GM21619 (cell line): ENCODE measurements around the gene TIMP4.
A peak's percentile ranks its signal among the peaks of the same experiment; 100 is the strongest.

Source experiments
- ATAC-seq: cut with Tn5 transposase; IDR thresholded peaks from one replicate; pipeline ENCODE4 v1.9.1; 2021; ENCODE audit not compliant: unreplicated experiment

Gene TIMP4

GRCh38 chr3:12148183-12148940, 10.3 kb downstream of the TIMP4 start:
- ATAC-seq: no peak

GRCh38 chr3:12147049-12147780, 11.5 kb downstream of the TIMP4 start:
- ATAC-seq: no peak

DNA sequence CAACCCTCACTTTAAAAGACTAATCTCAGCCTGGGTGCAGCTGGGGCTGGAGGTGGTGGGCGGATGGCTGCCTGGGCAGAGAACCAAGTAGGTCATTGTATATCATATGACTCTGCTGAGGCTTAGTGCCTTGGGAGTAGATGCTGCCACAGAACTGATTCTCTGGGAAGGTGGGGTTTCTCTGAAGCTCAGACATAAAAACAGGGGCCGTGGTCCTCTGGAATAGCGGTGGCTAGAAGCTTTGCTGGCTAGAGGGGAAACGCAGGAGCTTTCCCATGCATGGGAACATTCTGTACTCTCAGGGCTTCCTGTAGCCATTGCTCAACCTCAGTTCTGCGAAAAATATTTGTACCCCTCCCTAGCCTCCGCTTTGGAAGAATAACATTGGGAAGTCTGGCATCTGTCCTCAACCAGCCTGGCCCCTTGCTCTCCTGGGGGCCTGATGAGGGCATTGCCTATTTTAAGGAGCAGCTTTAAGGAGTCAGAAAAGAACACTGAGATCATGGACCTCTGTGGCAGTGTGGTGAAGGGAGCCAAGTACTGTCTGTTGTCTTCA, 14.7 kb downstream of the TIMP4 start:
- ATAC-seq: no peak

GRCh38 chr3:12142476-12142875, 16.2 kb downstream of the TIMP4 start:
- no peak for ATAC-seq

DNA sequence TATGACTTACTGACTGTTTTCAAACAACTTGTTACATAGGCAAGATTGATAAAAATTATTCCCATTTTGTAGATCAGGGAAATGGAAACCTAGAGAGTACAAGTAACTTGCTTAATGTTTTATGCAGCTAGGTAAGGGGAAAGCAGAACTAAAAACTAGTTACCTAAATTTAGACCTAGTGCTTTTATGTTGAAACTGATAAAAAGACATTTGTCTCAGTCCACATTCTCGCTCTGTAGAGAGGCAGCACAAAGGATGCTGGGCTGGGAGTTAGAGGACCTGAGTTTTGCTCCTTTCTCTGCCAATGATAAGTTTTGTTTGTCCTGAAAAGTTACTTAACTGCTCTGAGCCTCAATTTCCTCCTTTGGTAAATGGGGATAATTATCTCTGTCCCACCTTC, 17.4 kb downstream of the TIMP4 start:
- no peak for ATAC-seq

- no peak for ATAC-seq
Measured at GRCh38 chr3:12139111-12139511, 19.6 kb downstream of the TIMP4 start.

DNA sequence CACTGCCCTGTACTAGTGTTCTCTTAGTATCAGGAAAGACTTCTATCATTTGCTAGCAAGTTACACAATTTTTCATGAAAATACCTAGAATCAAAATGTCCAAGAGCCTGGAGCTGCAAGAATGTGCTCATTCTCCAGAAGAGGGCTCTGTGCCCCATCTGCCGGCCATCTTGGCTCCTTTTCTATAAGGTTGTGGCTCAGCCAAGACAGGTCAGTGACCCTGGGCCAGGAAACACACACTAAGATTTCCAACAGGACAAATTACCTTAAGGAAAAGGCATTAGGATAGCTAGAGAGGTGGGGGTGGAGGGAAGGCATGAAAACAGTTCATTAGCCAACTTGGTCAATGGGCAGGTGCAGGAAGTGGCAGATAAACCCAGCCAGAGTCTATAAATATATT, 20.7 kb downstream of the TIMP4 start:
- ATAC-seq: peak; percentile 50

DNA sequence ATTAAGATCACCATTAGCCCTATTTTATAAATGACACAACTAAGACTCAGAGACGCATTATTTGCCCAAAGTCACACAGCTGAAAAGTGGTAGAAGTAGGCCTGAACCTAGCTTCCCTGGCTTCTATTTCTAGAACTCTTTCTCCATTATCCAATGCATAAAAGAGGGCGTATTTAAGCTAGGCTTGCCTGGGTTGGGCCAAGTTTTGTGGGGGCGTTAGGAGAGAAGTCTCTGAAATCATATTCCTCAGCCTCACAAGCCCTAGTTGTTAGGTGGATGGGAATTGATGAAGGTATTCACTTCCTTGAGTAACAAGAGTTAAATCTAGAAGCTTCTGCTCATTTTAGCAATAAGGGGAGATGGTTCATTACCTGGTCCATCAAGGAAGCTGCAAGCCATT, 22.3 kb downstream of the TIMP4 start:
- no peak for ATAC-seq

- peak; percentile 77 for ATAC-seq
Measured at GRCh38 chr3:12135029-12135657, 23.6 kb downstream of the TIMP4 start.

DNA sequence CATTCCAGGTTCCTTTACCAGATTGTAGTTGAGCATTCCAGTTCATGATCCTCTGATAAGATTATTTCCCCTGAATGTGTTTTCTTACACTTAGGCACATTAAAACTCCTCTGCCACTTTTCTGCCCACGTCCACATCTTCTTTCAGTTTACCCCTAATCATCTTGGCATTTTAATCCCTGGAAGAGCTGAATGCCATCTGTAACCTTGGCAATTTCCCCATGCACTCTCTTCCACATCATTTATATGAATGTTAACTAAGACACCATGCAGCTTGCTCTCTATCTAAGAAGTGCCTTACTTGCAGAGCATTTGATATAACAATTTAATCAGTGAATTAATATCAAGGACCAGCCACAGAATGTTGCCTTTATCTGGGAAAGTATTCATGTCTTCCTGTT, 25.8 kb downstream of the TIMP4 start:
- no peak for ATAC-seq

DNA sequence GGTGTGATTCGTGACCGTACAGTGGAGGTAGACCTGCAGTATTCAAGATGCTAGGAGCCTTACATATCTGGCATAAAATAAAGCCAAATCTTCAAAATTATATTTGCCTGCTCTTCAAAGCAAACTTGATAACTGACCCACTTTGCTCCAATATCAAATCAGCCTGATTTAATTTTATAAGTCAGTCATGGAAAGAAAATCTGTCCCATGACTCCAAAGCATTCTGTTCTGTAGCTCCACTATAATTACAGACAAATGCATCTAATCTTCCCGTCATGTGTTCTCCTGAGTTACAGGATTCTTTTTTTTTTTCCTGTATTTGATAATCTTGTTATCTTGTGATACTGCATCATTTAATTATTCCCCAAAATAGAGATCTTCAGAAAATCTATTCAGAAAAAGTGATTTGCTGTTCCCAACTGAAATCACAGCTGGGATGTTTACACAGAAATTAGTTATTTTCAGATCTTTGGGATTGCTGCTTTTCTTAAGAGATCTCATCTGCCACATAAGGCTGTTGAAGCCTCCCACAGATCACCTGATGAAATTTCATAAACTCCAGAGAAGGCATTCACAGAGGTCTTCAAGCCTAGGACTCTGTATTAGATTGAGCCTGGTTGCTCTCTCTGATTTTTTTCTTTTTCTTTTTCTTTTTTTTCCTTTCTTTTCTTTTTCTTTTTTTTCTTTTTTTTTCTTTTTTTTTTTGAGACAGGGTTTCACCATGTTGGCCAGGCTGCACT, 27.2 kb downstream of the TIMP4 start:
- no peak for ATAC-seq

- ATAC-seq: no peak
Measured at GRCh38 chr3:12127391-12127790, 31.3 kb downstream of the TIMP4 start.

DNA sequence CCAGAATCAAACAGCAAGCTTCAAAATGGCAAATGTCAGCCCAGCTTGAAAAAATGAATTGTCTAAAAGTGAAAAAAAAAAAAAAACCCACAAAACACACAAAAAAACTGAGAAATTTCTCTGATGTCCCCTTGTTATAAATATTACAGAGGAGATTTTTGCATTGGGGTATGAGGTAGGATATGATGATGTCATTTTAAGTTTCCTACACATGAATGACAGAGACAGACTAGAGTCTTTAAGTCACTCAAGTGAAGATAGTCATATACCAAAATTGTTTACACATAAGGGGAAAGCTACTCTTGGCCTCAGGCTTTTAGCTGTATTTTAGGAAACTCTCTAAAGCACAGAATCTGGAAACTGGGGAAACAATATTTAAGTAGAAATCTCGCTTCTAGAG, 32.9 kb downstream of the TIMP4 start:
- ATAC-seq: no peak

DNA sequence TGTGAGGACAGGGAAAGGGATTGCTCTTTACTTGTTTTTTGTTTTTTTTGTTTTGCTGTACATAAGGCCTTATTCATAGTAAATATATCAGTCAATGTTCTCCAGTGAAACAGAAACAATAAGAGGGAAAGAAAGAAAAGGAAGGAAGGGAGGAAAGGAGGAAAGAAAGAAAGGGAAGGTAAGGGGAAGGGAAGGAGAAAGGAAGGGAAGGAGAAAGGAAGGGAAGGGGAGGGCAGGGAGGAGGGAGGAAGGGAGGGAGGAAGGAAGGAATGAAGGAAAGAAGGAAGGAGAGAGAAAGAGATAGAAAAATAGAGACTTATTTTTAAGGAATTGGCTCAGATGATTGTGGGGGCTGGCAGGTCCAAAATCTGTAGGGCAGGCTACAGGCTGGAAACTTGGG, 37.2 kb downstream of the TIMP4 start:
- no peak for ATAC-seq

- no peak for ATAC-seq
Measured at GRCh38 chr3:12120374-12121140, 38.2 kb downstream of the TIMP4 start.

DNA sequence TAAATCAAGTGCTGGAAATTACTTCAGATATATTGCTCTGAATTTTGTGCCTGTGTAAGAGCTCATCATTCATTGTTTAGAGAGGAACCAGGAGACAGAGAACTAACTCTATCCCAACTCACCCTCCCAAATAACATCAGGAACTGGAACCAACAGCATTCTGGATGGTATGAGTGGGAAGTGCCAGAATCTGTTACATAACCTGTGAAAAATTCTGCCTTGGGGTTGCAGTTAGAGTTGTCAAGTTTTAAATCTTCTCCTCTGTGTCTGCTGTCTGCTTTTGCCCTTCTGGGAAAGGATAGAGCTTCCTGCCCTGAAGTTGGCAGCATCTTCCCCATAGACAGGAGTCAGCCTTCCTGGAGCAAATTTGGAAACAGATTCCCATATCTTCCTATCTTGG, 41.2 kb downstream of the TIMP4 start:
- ATAC-seq: no peak

DNA sequence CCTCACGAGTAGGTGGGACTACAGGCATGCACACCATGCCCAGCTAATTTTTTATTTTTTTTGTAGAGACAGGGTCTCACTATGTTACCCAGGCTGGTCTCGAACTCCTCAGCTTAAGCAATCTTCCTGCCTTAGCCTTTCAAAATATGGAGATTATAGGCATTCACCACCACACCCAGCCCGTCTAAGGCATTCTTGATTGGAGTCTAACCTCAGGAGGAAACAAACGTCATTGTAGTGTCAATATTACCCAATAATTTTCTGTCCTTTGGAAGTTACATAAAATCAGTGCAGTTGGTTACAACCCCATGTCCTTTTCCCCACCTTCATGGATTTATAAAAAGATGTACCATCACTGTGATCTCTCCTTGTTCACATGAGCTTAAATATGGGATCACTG, 41.8 kb downstream of the TIMP4 start:
- no peak for ATAC-seq

DNA sequence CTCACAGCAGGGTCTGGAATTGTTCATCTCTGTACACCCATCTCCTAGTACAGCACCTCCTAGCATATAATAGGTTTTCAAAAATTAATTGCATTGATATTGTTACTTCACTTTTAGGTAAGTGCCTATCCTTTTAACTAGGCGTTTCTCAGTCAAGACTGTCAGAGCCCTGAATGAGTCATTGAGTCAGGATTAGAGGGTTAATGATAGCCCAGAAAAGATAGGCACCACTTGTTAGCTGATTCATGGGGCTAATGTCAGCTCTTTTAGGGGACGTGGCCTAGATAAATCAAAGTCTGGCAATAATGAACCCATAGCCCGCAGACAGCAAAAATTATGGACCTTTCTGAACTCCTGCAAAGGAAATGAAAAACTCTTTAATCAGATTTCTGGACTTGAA, 42.9 kb downstream of the TIMP4 start:
- ATAC-seq: no peak

DNA sequence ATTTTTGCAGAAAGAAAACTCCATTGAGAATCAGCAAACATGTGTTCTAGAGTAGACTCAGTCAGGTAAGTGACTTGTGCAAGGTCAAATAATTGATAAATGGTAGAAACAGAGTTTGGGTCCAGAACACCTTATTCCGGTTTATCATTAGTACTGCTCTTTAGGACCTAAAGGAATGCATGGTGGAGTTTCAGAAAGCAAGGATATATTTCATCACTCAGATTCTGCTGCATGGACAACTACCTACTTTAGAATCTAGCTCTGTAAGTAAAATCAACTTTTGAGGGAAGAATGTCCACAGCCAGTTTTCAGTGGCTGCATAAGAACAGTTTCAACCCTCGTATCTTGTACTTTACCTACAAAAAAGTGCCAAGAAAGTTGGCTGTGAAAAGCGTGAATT, 43.6 kb downstream of the TIMP4 start:
- no peak for ATAC-seq

DNA sequence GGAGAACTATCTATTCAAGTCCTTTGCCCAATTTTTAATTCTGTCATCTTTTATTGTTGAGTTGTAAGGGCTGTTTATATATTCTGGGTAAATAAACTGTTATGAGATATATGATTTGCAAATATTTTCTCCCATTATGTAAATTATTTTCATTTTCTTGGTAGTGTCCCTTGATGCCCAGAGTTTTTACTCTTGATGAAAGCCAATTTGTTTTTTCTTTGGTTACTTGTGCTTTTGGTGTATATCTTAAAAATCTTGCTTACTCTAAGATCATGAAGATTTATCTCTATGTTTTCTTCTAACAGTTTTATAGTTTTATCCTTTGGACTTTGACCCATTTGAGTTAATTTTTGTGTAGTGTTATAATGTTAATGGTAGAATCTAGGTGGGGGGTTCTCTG, 44.5 kb downstream of the TIMP4 start:
- ATAC-seq: no peak
